ENCODE measurements around the gene IQSEC2. TPM values are rescaled to one million over a fixed set of nuclear protein-coding genes. Genes with fewer than 3 reads are reported as not detected.

The IQSEC2 gene
- total RNA-seq, 1 donor from 2014 or later = 3.4 TPM

- Histone ChIP-seq H3K36me3 (ENCODE audit: control insufficient read depth, insufficient read depth, low read length) (no peaks in the 10 kb centered on the region), H3K4me3 (ENCODE audit: low read depth, low read length) (no peak overlapping the region), H3K27me3 (ENCODE audit: control insufficient read depth, insufficient read depth, low read length) (peaks cover 18% of the 10 kb centered on the region)
- DNase-seq (ENCODE audit: low read depth) = no peak
- no peak for FAIRE-seq
- TF ChIP-seq CTCF (IDR thresholded peaks at IDR 0.05; ENCODE audit: insufficient read depth, low read length, severe bottlenecking) = no peak
Observed at GRCh38 chrX:53316860-53317237, 35.5 kb upstream of the IQSEC2 start.

GRCh38 chrX:53316111-53316859 lies 34.9 kb upstream of the IQSEC2 start:
- no peaks in the 10 kb centered on the region for H3K36me3 ChIP-seq (ENCODE audit: control insufficient read depth, insufficient read depth, low read length)
- FAIRE-seq = no peak
- no peak for TF ChIP-seq CTCF (IDR thresholded peaks at IDR 0.05; ENCODE audit: insufficient read depth, low read length, severe bottlenecking)

GRCh38 chrX:53313728-53314105 lies 32.3 kb upstream of the IQSEC2 start:
- Histone ChIP-seq H3K36me3 (ENCODE audit: control insufficient read depth, insufficient read depth, low read length) (no peaks in the 10 kb centered on the region), H3K27me3 (ENCODE audit: control insufficient read depth, insufficient read depth, low read length) (peaks cover 2% of the 10 kb centered on the region), H3K4me3 (ENCODE audit: low read depth, low read length) (no peak overlapping the region)
- no peak for DNase-seq (ENCODE audit: low read depth)
- TF ChIP-seq CTCF (IDR thresholded peaks at IDR 0.05; ENCODE audit: insufficient read depth, low read length, severe bottlenecking) = no peak
- no peak for FAIRE-seq

More at GRCh38 chrX:53316111-53316859, 34.9 kb upstream of the IQSEC2 start:
- Histone ChIP-seq H3K27me3 (ENCODE audit: control insufficient read depth, insufficient read depth, low read length) (peaks cover 15% of the 10 kb centered on the region), H3K4me3 (ENCODE audit: low read depth, low read length) (no peak overlapping the region)
- no peak for DNase-seq (ENCODE audit: low read depth)

- no peaks in the 10 kb centered on the region for H3K36me3 ChIP-seq (ENCODE audit: control insufficient read depth, insufficient read depth, low read length)
- DNase-seq (ENCODE audit: low read depth) (peak; percentile 25), FAIRE-seq (peak; percentile 47)
- TF ChIP-seq CTCF (IDR thresholded peaks at IDR 0.05; ENCODE audit: insufficient read depth, low read length, severe bottlenecking) = peak; percentile 46
- no peak overlapping the region for H3K4me3 ChIP-seq (ENCODE audit: low read depth, low read length)
- H3K27me3 ChIP-seq (ENCODE audit: control insufficient read depth, insufficient read depth, low read length) = peaks cover 1% of the 10 kb centered on the region
Observed at GRCh38 chrX:53312946-53313727, 31.8 kb upstream of the IQSEC2 start.

GRCh38 chrX:53309837-53310236 lies 28.5 kb upstream of the IQSEC2 start:
- no peaks in the 10 kb centered on the region for H3K36me3 ChIP-seq (ENCODE audit: control insufficient read depth, insufficient read depth, low read length)
- no peak for FAIRE-seq
- TF ChIP-seq CTCF (IDR thresholded peaks at IDR 0.05; ENCODE audit: insufficient read depth, low read length, severe bottlenecking) = no peak
- H3K4me3 ChIP-seq (ENCODE audit: low read depth, low read length) = no peak overlapping the region
- peaks cover 1% of the 10 kb centered on the region for H3K27me3 ChIP-seq (ENCODE audit: control insufficient read depth, insufficient read depth, low read length)
- DNase-seq (ENCODE audit: low read depth) = no peak

Measured in bronchial epithelial cell (primary cell).